ENCODE measurements around the gene PDE4D.

PDE4D gene

GRCh38 chr5:59838989-59839388 is 54.5 kb downstream of the PDE4D start:
- no peak for DNase-seq (ENCODE audit: low read depth)

- no peak for DNase-seq (ENCODE audit: low read depth)
These were observed 55.5 kb downstream of the PDE4D start for GRCh38 chr5:59838067-59838466.

GRCh38 chr5:59837071-59837470 is 56.5 kb downstream of the PDE4D start:
- DNase-seq (ENCODE audit: low read depth): no peak

- DNase-seq (ENCODE audit: low read depth): no peak
These were observed 57.7 kb downstream of the PDE4D start for GRCh38 chr5:59835800-59836199.

- DNase-seq (ENCODE audit: low read depth): no peak
These were observed 60.1 kb downstream of the PDE4D start for GRCh38 chr5:59833448-59833847.

- no peak for DNase-seq (ENCODE audit: low read depth)
These were observed 60.8 kb downstream of the PDE4D start for GRCh38 chr5:59832577-59833301.

- no peak for DNase-seq (ENCODE audit: low read depth)
These were observed 62.1 kb downstream of the PDE4D start for GRCh38 chr5:59831326-59832010.

GRCh38 chr5:59830536-59831200 is 62.9 kb downstream of the PDE4D start:
- no peak for DNase-seq (ENCODE audit: low read depth)

GRCh38 chr5:59829922-59830321 is 63.6 kb downstream of the PDE4D start:
- no peak for DNase-seq (ENCODE audit: low read depth)

- DNase-seq (ENCODE audit: low read depth): no peak
These were observed 64.1 kb downstream of the PDE4D start for GRCh38 chr5:59829386-59829785.

GRCh38 chr5:59828623-59829022 is 64.9 kb downstream of the PDE4D start:
- DNase-seq (ENCODE audit: low read depth): no peak

- DNase-seq (ENCODE audit: low read depth): no peak
These were observed 66.5 kb downstream of the PDE4D start for GRCh38 chr5:59826996-59827395.

- no peak for DNase-seq (ENCODE audit: low read depth)
These were observed 70.1 kb downstream of the PDE4D start for GRCh38 chr5:59823420-59823819.

GRCh38 chr5:59819806-59820205 is 73.7 kb downstream of the PDE4D start:
- no peak for DNase-seq (ENCODE audit: low read depth)

GRCh38 chr5:59817536-59817935 is 76.0 kb downstream of the PDE4D start:
- no peak for DNase-seq (ENCODE audit: low read depth)

GRCh38 chr5:59816654-59817300 is 76.7 kb downstream of the PDE4D start:
- DNase-seq (ENCODE audit: low read depth): no peak

GRCh38 chr5:59814537-59814872 is 79.0 kb downstream of the PDE4D start:
- DNase-seq (ENCODE audit: low read depth): no peak

GRCh38 chr5:59813761-59814536 is 79.6 kb downstream of the PDE4D start:
- no peak for DNase-seq (ENCODE audit: low read depth)

GRCh38 chr5:59810041-59810440 is 83.5 kb downstream of the PDE4D start:
- peak; percentile 37 for DNase-seq (ENCODE audit: low read depth)

GRCh38 chr5:59807806-59808205 is 85.7 kb downstream of the PDE4D start:
- no peak for DNase-seq (ENCODE audit: low read depth)

GRCh38 chr5:59800347-59800893 is 93.1 kb downstream of the PDE4D start:
- no peak for DNase-seq (ENCODE audit: low read depth)
